ENCODE data around the gene SLC12A9. TPM values are rescaled to one million over a fixed set of nuclear protein-coding genes. Genes with fewer than 3 reads are reported as not detected.

The SLC12A9 gene, protein sequence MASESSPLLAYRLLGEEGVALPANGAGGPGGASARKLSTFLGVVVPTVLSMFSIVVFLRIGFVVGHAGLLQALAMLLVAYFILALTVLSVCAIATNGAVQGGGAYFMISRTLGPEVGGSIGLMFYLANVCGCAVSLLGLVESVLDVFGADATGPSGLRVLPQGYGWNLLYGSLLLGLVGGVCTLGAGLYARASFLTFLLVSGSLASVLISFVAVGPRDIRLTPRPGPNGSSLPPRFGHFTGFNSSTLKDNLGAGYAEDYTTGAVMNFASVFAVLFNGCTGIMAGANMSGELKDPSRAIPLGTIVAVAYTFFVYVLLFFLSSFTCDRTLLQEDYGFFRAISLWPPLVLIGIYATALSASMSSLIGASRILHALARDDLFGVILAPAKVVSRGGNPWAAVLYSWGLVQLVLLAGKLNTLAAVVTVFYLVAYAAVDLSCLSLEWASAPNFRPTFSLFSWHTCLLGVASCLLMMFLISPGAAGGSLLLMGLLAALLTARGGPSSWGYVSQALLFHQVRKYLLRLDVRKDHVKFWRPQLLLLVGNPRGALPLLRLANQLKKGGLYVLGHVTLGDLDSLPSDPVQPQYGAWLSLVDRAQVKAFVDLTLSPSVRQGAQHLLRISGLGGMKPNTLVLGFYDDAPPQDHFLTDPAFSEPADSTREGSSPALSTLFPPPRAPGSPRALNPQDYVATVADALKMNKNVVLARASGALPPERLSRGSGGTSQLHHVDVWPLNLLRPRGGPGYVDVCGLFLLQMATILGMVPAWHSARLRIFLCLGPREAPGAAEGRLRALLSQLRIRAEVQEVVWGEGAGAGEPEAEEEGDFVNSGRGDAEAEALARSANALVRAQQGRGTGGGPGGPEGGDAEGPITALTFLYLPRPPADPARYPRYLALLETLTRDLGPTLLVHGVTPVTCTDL
- 13.0 and 15.7 TPM in 2 replicates for total RNA-seq

DNA sequence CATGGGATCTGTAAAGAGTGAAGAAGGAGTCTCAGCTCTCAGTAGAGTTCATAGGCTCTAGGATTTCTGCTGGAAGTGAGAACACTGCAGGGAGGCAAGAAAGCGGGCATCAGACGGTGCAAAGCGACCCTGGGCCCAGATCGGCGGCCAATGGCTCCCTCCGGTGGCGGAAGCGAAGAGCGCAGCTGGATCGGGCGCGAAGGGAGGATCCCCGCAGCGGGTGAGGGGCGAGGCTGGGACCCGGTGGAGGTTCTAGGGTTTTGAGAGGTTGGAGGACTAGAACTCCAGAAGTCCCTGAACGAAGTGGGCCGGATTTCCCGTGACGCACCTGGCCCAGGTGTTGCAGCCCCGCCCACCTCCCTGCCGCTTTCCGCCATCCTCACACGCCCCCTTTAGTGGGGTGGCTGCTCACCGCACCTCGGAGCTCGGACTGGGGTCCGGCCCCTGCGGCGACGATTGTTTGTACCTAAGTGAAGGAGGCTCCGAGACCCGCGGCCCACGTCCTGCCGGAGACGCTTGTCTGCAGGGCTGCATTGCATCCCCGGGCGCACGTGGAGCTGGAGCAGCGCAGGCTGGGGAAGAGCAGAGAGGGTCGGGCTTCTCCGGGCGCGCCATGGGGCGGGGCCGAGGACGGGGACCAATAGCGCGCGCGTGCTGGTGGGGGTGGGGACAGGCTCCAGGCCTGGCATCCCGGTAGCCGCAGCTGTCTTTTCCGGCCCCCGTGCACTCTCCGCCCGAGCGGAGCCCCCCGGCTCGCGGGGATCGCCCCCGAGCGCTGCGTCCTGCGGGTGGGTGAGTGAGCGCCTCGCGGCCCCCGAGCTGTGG lies at the start of gene SLC12A9:
TSS of gene SLC12A9 (plus strand) at position 666 of the 825 bp plus-strand sequence. CDS start 1,485 bp downstream, outside the sequence.

DNA sequence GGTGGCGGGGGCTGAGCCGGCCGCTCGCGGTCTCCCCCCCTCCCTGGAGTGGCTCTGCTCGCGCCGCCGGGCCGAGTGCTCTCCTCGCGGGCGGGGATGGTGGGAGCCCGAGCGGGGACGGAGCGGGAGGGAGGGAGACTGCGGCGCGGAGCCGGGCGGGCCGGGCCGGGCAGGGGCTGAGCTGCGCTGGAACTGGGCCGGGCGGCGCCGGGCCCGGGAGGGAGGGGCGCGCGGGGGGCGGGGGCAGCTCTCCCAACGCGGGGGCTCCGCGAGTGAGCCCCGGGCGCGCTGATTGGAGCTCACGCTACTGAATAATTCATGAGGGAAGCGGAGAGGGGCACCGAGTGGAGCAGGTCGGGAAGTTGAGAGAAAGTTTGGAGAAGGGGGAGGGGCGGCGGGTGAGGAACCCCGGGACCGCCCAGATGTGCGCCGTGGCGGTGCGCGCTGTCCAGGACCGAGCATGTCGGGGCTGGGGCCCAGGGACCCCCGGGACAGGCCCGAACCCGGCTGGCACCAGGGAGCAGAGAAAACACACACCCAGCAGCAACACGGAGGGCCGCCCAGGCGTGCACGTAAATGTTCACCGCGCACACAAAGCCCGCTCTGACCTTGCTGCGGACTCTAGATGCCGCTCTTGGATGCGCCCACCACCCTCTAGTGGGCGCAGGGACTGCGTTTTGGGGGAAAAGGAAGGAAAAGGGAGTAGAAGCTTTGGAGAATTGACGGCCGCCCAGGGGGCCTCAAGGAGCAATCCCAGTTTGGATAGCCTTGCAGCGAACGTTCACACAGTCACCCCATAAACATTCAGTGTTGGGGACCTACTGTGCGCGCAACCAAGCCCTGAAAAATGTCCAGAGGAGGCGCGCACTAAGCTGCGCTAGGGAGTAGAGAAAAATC lies 24.9 kb upstream of the SLC12A9 start, which contains the start of gene EPHB4:
TSS of gene EPHB4 (minus strand) at position 194 of the 897 bp plus-strand sequence. CDS start 493 bp downstream, outside the sequence.

DNA sequence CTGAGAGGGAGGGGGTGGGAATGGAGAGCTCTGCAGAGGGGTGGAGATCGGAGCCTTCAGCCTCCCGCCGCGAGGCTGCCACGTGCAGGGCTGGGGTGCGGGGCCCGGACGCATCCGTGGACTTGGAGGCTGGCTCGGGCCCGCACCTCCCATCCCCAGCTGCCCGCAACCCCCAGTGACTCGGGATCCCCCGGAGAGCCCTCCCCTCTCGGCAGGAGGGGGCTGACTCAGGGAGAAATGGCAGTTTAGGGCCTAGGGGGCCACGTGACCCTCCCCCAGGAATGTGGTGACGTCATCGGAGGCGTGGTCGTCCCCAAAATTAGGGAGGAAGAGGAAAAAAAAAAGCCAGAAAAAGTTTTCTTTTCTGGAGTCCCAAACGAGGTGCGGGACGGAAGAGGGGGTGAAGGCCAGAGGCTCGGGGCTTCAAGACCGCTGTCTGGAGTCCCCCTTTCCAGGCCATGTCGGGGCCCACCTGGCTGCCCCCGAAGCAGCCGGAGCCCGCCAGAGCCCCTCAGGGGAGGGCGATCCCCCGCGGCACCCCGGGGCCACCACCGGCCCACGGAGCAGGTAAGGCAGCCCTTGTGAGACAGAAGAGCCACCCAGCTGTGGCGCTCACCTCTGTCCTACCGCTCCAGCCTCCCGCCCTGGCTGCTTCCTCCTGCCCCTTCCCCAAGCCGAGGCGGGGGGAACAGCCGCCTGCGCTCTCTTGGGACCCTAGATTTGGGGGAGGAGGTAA lies 14.7 kb downstream of the SLC12A9 start, which contains the start of gene TRIP6:
TSS of gene TRIP6 (plus strand) at position 348 of the 736 bp plus-strand sequence. CDS start at position 459, 111 bp downstream.

DNA sequence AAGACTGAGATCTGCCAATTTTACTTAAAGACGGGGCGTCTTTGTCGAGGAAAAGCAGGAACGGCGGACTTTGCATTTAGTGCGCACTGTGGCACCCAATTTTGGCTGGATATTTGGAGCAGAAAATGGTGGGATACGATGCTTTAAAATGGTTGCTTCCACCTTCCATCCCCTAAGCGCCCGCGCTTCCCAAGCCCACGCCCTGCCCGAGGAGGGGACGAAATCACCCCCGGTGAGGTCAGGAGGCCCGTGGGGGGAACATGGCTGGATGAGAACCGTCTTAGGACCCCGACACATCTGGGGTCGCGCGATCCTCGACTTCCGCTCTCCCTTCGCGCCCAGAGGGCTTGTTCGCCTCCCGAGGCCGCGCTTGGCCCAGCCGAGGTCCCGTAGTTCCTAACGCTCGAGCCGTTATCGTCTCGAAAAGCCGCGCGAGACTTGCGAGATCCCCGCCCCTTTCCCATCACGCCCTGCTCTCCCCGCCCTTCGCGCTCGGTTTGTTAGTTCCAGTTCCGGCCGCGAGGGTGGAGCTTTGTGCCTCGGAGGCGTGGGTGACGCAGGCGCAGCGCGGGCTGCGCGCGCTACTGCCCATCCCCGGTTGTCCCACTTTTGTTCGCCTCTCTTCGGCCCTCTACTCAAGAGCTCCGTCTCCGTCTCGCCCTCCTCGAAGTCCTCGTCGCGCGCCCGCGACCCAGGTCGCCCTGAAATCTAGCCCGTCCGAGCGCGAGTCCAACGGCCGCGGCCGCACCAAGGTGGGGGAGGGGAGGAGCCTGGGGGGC lies 22.3 kb downstream of the SLC12A9 start, which contains the start of gene SRRT:
TSS of gene SRRT (plus strand) at position 527 of the 779 bp plus-strand sequence. CDS start 488 bp downstream, outside the sequence.

DNA sequence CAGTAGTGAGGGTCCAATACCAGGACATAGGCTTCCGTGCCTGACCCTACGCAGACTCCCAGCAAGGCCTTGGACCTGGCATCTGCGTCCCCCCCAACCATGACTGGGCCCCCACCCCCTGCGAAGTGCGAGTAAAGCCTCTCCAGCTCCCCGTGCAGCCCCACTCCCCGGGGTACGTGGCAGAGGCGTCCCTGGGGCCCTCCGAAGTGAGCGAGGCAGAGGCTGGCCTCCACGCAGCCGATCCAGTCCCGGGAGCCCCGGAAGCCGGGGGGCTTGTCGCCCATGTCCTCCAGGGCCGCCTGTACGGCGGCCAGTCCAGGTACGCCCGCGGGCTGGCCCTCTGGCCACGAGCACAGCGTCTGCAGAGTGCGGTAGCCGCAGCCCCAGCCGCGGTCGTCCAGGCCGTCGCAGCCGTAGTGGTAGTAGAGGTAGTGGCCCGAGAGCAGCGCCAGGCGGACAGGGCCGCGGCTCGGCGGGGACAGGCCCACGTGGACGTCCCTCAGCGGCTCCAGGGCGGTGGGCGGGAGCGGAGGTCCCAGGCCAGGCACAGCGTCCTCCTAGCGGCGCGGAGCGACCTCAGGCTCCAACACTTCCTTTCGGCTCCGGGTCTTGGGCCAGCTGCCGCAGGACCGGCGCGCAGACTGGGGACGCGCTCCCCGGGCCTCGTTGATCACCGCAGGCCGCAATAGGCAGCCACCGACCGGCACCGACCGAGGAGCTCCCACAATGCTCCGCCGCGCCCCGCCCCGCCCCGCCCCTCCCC lies 36.7 kb downstream of the SLC12A9 start, which contains the start of gene UFSP1:
TSS of gene UFSP1 (minus strand) at position 728 of the 763 bp plus-strand sequence. CDS start at position 284, 444 bp downstream.

DNA sequence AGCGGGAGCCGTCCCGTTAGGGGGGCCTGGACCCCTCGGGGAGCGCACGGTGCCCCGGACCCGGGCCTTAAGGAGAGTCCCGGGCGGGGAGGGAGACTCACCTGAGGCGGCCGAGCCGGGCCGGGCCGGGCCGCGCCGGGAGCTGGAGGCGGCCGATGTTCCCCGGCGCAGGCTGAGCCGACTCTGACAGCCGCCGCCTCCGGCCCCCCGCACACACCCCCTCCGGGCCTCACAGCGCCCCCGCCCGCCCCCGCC lies 43.1 kb downstream of the SLC12A9 start, which contains the start of gene ACHE:
TSS of gene ACHE (minus strand) at position 188 of the 255 bp plus-strand sequence. CDS start 1,656 bp downstream, outside the sequence.

Other genes with a start within 250 kb of the SLC12A9 start
- gene MOSPD3, start 240.2 kb upstream of the SLC12A9 start, total RNA-seq = 2.5 and 6.8 TPM in 2 replicates
- 0.77 and 2.3 TPM in 2 replicates for gene TFR2, start 211.2 kb upstream of the SLC12A9 start, total RNA-seq
- gene ACTL6B, start 196.3 kb upstream of the SLC12A9 start, total RNA-seq = not detected in 2 replicates
- gene GNB2, start 179.0 kb upstream of the SLC12A9 start, total RNA-seq = 57.5 and 169 TPM in 2 replicates
- gene GIGYF1, start 158.5 kb upstream of the SLC12A9 start, total RNA-seq = 9.8 and 13.2 TPM in 2 replicates
- gene POP7, start 146.6 kb upstream of the SLC12A9 start, total RNA-seq = 29.3 and 60.6 TPM in 2 replicates
- gene EPO, start 132.2 kb upstream of the SLC12A9 start, total RNA-seq = not detected in 2 replicates
- not detected in 2 replicates for gene ZAN, start 119.1 kb upstream of the SLC12A9 start, total RNA-seq
- 40.9 and 47.7 TPM in 2 replicates for gene EPHB4, start 25.2 kb upstream of the SLC12A9 start, total RNA-seq
- gene TRIP6, start 14.7 kb downstream of the SLC12A9 start, total RNA-seq = 43.1 and 70.4 TPM in 2 replicates
- 24.5 and 61.7 TPM in 2 replicates for gene SRRT, start 22.4 kb downstream of the SLC12A9 start, total RNA-seq
- gene UFSP1, start 37.0 kb downstream of the SLC12A9 start, total RNA-seq = 6.1 and 6.8 TPM in 2 replicates
- under 0.01 and 0.28 TPM in 2 replicates for gene ACHE, start 43.2 kb downstream of the SLC12A9 start, total RNA-seq
- not detected in 2 replicates for gene MUC3A, start 96.8 kb downstream of the SLC12A9 start, total RNA-seq
- gene MUC12, start 116.9 kb downstream of the SLC12A9 start, total RNA-seq = 0.19 TPM in 1 of 2 replicates, not detected in the other
- not detected in 2 replicates for gene MUC17, start 167.4 kb downstream of the SLC12A9 start, total RNA-seq
- 12.8 and 18.3 TPM in 2 replicates for gene TRIM56, start 232.8 kb downstream of the SLC12A9 start, total RNA-seq